Gastroesophageal sphincter (tissue), 4 donors: ENCODE results near the gene SPRING1. TPM values are rescaled to one million over a fixed set of nuclear protein-coding genes. Genes with fewer than 3 reads are reported as not detected.

Experiments used
- ATAC-seq: fragments of 150-250 bp; one replicate; pipeline ENCODE4 v1.9.1; 2016; ENCODE audit warnings: mild to moderate bottlenecking, moderate library complexity
- H3K27ac ChIP-seq, 4 donors: fragments of 200-600 bp; sonication (generic) in 3 of 4; 1 replicate in 3 of 4; 2 replicates in 1 of 4; pipeline ENCODE4 v1.5.1; 2016 to 2019
- H3K27me3 ChIP-seq: fragments of 200-600 bp; sonication (generic); one replicate; pipeline ENCODE4 v1.5.1; 2019
- H3K36me3 ChIP-seq, 2 donors: fragments of 200-600 bp; sonication (generic); one replicate each; pipeline ENCODE4 v1.5.1; 2019; ENCODE audit warnings: control low read depth in 1 of 2
- H3K4me1 ChIP-seq, 3 donors: fragments of 200-600 bp; sonication (generic); 1 replicate in 2 of 3; 2 replicates in 1 of 3; pipeline ENCODE4 v1.5.1; 2016 to 2019; ENCODE audit warnings: control low read depth in 2 of 3
- H3K4me3 ChIP-seq, 2 donors: fragments of 200-600 bp; sonication (generic); one replicate each; pipeline ENCODE4 v1.5.1; 2019; ENCODE audit warnings: mild to moderate bottlenecking in 1 of 2, moderate library complexity in 1 of 2
- H3K9me3 ChIP-seq, 3 donors: fragments of 200-600 bp; sonication (generic); one replicate each; pipeline ENCODE4 v1.5.1; 2017 to 2019; ENCODE audit warnings: control low read depth in 2 of 3
- EP300 ChIP-seq: sonication (generic); formaldehyde crosslinking; IDR thresholded peaks from one replicate; pipeline ENCODE4 v1.6.1; 2017; ENCODE audit warnings: antibody characterized with exemption, mild to moderate bottlenecking
- POLR2A ChIP-seq, 2 donors: fragments of 450-650 bp; IDR thresholded peaks; one replicate each; pipeline ENCODE4 v1.6.1; 2017; ENCODE audit warnings: antibody characterized with exemption in 2 of 2, mild to moderate bottlenecking in 2 of 2, moderate library complexity in 1 of 2
- POLR2AphosphoS5 ChIP-seq: sonication (generic); formaldehyde crosslinking; IDR thresholded peaks from one replicate; pipeline ENCODE4 v1.6.1; 2017; ENCODE audit warnings: antibody characterized with exemption
- WGBS, 2 donors: methylation state at CpG; one replicate each; pipeline ENCODE4 v1.1.5; 2018; ENCODE audit warnings: low coverage in 1 of 2; 5-methylcytosine and 5-hydroxymethylcytosine counted together
- total RNA-seq, 4 donors: library from RNA; depleted of rRNA; stranded (reverse); fragments of >200 nt; gene quantifications; one replicate each; pipeline ENCODE4 v1.1.0, GENCODE V29; 2016
- TF ChIP-seq, protein P1 (sequence below), 4 experiments: fragments of 200-600 bp in 2 of 4; fragments of 450-650 bp in 2 of 4; sonication (generic) in 1 of 4; IDR thresholded peaks; one replicate each; pipeline ENCODE4 v1.5.1; 2017 to 2019; ENCODE audit warnings: antibody characterized with exemption in 4 of 4, mild to moderate bottlenecking in 2 of 4, moderate library complexity in 2 of 4

The SPRING1 gene, protein sequence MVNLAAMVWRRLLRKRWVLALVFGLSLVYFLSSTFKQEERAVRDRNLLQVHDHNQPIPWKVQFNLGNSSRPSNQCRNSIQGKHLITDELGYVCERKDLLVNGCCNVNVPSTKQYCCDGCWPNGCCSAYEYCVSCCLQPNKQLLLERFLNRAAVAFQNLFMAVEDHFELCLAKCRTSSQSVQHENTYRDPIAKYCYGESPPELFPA
- total RNA-seq = 10 to 100 TPM in 3 of 4 donors, 1 to 10 TPM in 1; 5.8 to 18.7 (median 13.4) TPM

DNA sequence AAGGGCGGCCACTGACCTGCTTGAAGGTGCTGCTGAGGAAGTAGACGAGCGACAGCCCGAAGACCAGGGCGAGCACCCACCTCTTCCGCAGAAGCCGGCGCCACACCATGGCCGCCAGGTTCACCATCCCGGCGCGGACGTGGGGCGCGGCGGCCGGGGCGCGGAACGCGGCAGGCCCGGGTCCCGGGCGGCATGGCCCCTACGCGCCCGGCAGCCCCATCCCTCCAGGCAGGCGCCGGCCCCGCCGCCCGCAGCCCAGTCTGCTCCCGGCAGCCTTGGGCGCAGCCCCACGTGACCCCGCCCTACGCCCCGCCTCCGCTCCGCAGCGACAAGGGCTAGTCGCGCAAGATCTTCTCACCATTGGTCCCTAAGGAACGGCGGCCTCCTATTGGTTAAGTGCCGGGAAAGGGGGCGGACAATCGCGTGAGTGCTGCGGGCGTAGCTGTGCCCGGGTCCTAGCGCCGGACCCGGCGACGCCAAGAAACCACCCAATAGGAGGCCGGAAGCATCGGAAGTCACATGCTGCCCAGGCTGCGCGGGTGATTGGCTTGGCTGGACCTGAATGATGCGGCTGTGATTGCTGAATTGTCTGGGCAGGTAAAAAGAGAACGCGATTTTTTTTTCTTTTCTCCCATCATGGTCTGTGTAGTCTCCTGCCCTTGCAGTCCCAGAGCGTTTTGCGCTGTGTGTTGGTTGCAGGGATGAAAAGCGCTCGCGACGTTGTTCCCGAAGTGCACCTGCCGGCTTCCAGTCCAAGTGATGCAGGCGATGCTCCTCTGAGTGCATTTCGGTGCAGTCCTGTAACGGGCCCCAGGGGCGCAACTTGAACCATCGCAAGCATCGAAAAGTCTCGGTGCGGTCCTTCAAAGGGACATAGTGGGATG lies at the start of gene SPRING1, which contains the start of gene RNFT2:
TSS of gene SPRING1 (minus strand) at position 296 of the 884 bp plus-strand sequence. CDS start at position 127, 169 bp downstream.
TSS of gene RNFT2 (plus strand) at position 542 of the 884 bp plus-strand sequence. CDS start 2,183 bp downstream, outside the sequence.
- TF ChIP-seq POLR2A (IDR thresholded peaks at IDR 0.05) (peak; percentile 83 to 93), EP300 (no peak), POLR2AphosphoS5 (peak; percentile 61)
- TF ChIP-seq, protein P1, sequence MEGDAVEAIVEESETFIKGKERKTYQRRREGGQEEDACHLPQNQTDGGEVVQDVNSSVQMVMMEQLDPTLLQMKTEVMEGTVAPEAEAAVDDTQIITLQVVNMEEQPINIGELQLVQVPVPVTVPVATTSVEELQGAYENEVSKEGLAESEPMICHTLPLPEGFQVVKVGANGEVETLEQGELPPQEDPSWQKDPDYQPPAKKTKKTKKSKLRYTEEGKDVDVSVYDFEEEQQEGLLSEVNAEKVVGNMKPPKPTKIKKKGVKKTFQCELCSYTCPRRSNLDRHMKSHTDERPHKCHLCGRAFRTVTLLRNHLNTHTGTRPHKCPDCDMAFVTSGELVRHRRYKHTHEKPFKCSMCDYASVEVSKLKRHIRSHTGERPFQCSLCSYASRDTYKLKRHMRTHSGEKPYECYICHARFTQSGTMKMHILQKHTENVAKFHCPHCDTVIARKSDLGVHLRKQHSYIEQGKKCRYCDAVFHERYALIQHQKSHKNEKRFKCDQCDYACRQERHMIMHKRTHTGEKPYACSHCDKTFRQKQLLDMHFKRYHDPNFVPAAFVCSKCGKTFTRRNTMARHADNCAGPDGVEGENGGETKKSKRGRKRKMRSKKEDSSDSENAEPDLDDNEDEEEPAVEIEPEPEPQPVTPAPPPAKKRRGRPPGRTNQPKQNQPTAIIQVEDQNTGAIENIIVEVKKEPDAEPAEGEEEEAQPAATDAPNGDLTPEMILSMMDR (IDR thresholded peaks at IDR 0.05) = peak in 3 of 4 experiments; percentile 7 to 17 (median 7)
- no peaks in the 10 kb centered on the region for H3K27me3 ChIP-seq
- peak within 1 kb of the TSS in 3 of 4 donors; percentile 82 to 90 (median 84) for H3K27ac ChIP-seq
- peak within 1 kb of the TSS; percentile 79 to 91 for H3K4me3 ChIP-seq
- peak; percentile 100 for ATAC-seq
- H3K36me3 ChIP-seq = peaks cover 0 to 22% of the 10 kb centered on the region in 2 donors
- peaks cover 0 to 21% (median 10%) of the 10 kb centered on the region in 3 donors for H3K4me1 ChIP-seq
- no peaks in the 10 kb centered on the region for H3K9me3 ChIP-seq
- WGBS, 2 donors = 0 to 1% methylated on average over 1 to 44 of the region's 80 CpGs

DNA sequence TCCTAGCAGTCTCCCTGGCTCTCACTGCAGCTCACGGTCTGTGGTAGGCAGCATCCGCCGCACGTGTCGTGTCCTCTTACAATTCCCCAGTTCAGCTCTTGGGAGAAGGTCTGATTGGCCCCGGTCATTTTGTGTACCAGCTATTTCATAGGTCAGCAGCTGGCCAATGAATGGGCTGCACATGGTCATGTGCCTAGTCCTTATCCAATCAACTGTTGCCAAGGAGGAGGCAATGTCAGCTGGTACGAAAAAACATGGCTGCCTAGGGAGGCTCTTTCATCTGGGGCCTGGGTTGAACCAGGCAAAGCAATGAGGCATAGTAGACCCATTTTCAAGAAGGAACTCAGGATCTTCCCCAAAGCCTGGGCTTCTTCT lies 46.4 kb upstream of the SPRING1 start:
- no peak for ATAC-seq
- H3K4me3 ChIP-seq = no peak overlapping the region
- WGBS, 2 donors = no CpG with 5 or more reads among the region's 7 CpGs
- H3K9me3 ChIP-seq = no peaks in the 10 kb centered on the region
- no peaks in the 10 kb centered on the region for H3K4me1 ChIP-seq
- TF ChIP-seq, protein P1 (IDR thresholded peaks at IDR 0.05) = no peak
- TF ChIP-seq EP300 = no peak
- TF ChIP-seq POLR2AphosphoS5 = no peak
- no peak for TF ChIP-seq POLR2A (IDR thresholded peaks at IDR 0.05)
- no peak overlapping the region for H3K27ac ChIP-seq
- no peaks in the 10 kb centered on the region for H3K27me3 ChIP-seq
- H3K36me3 ChIP-seq = no peaks in the 10 kb centered on the region

DNA sequence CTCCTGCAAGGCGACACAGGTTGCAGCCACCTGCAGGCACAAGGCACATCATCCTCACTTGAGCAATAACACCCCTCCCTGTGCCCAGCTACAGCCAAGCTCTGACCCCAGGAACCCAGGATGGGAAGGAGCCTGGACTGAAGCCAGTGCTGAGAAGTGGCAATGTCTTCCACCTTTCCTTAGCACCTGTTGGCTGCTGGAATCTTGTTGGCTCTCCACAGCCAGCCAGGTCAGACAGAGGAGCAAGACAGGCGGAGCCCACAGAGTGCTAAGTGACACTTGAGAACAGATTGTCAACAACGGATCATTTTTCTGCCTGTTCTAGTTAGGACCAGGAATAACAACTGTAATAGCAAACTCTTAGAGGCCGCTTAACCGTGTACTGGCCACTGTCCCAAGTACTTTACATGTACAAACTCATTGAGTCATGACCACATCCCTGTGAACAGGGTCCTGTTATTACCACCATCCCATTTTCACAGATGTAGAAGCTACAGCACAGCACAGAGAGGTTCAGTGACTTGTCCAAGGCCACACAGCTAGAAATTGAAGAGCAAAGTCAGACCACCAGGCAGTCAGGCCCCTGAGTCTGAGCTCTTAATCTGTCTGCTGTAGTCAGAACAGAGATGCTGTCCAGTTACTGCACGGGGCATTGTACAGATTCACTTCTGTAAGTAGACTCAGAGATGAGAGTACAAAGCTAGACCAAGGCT lies 45.8 kb upstream of the SPRING1 start:
- Histone ChIP-seq H3K9me3 (no peaks in the 10 kb centered on the region), H3K36me3 (no peaks in the 10 kb centered on the region), H3K4me1 (no peaks in the 10 kb centered on the region), H3K27me3 (no peaks in the 10 kb centered on the region), H3K4me3 (no peak overlapping the region), H3K27ac (no peak overlapping the region)
- ATAC-seq = no peak
- TF ChIP-seq POLR2AphosphoS5 (no peak), EP300 (no peak)
- TF ChIP-seq, protein P1 (IDR thresholded peaks at IDR 0.05) = no peak
- WGBS, 2 donors = 60% methylated on average over 1 of the region's 6 CpGs; no CpG with 5 or more reads in 1 of the 2 donors

DNA sequence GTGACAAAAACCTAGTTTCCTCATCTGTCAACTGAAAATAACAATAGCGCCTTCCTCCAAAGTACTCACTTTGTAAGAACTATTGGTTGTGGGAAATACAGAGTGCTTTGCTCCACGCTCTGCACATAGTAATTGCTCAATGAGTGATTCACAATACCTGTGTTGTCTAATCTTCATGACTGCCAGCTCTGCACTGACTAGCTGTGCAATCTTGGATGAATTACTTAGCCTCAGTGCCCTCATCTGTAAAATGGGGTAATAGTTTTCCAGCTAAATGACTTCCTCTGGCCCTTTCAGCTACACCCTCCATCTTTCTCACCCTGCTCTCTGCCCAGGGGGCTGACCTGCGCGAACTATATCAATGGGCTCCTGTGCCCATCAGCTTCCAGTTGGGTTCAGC lies 43.1 kb upstream of the SPRING1 start:
- ATAC-seq = no peak
- WGBS, 2 donors = 75% methylated on average over 4 of the region's 4 CpGs; no CpG with 5 or more reads in 1 of the 2 donors
- H3K27me3 ChIP-seq = no peaks in the 10 kb centered on the region

DNA sequence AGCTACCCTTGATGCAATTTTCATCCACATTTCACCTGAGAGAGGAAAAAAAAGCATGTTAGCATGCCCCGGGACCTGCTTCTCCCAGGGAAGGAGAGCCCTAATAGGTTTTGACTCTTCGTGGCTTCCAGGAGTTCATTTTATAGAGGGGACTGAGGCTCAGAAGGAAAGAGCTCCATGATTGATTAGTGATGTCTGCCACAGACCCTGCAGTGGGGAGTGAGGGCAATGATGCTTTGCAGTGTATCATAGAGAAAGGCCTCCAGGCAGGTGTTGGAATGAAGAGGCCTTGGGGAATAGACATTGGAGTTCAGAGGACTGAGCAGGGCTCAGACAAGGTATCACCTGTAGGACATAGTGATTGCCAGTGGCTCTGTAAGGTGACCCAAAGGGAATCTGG lies 41.7 kb upstream of the SPRING1 start:
- H3K27ac ChIP-seq = no peak overlapping the region
- no peaks in the 10 kb centered on the region for H3K9me3 ChIP-seq
- WGBS, 2 donors = 86% methylated on average over 2 of the region's 2 CpGs; no CpG with 5 or more reads in 1 of the 2 donors
- H3K36me3 ChIP-seq = no peaks in the 10 kb centered on the region
- no peak for ATAC-seq
- H3K27me3 ChIP-seq = no peaks in the 10 kb centered on the region
- TF ChIP-seq, protein P1 (IDR thresholded peaks at IDR 0.05) = no peak
- no peak for TF ChIP-seq EP300
- no peak for TF ChIP-seq POLR2A (IDR thresholded peaks at IDR 0.05)
- TF ChIP-seq POLR2AphosphoS5 = no peak
- H3K4me1 ChIP-seq = no peaks in the 10 kb centered on the region
- no peak overlapping the region for H3K4me3 ChIP-seq

More for the DNA sequence above, 43.1 kb upstream of the SPRING1 start:
- no peak overlapping the region for H3K4me3 ChIP-seq
- H3K4me1 ChIP-seq = no peaks in the 10 kb centered on the region
- no peak for TF ChIP-seq POLR2A (IDR thresholded peaks at IDR 0.05)
- no peak overlapping the region for H3K27ac ChIP-seq
- H3K9me3 ChIP-seq = no peaks in the 10 kb centered on the region
- no peaks in the 10 kb centered on the region for H3K36me3 ChIP-seq
